Tibial nerve (tissue), 4 donors: ENCODE measurements around the gene LSM10. TPM values are rescaled to one million over a fixed set of nuclear protein-coding genes. Genes with fewer than 3 reads are reported as not detected.

Experiments used
- DNase-seq, 2 donors: peaks; one replicate each; pipeline ENCODE4 v3.0.0-alpha.2; 2019; ENCODE audit warnings: low spot score in 2 of 2
- H3K27ac ChIP-seq, 4 donors: fragments of 200-600 bp; sonication (generic) in 3 of 4; one replicate each; pipeline ENCODE4 v1.5.1; 2017 to 2019; ENCODE audit warnings: mild to moderate bottlenecking in 1 of 4
- H3K27me3 ChIP-seq, 2 donors: fragments of 200-600 bp; sonication (generic) in 1 of 2; one replicate each; pipeline versions ENCODE4 v1.5.1 to v1.6.0; 2017 to 2019
- H3K36me3 ChIP-seq, 3 donors: fragments of 200-600 bp; sonication (generic); one replicate each; pipeline ENCODE4 v1.5.1; 2018 to 2019
- H3K4me1 ChIP-seq, 4 donors: fragments of 200-600 bp; sonication (generic) in 3 of 4; one replicate each; pipeline ENCODE4 v1.5.1; 2017 to 2019
- H3K4me3 ChIP-seq, 4 donors: fragments of 200-600 bp; sonication (generic) in 3 of 4; one replicate each; pipeline ENCODE4 v1.5.1; 2017 to 2019; ENCODE audit warnings: mild to moderate bottlenecking in 1 of 4, moderate library complexity in 1 of 4
- H3K9me3 ChIP-seq, 4 donors: fragments of 200-600 bp; sonication (generic) in 3 of 4; one replicate each; pipeline ENCODE4 v1.5.1; 2017 to 2019
- EP300 ChIP-seq, 2 donors: sonication (generic); formaldehyde crosslinking; IDR thresholded peaks; one replicate each; pipeline ENCODE4 v1.6.1; 2017; ENCODE audit warnings: antibody characterized with exemption in 2 of 2, mild to moderate bottlenecking in 1 of 2
- POLR2A ChIP-seq, 2 donors: fragments of 450-650 bp; IDR thresholded peaks; one replicate each; pipeline ENCODE4 v1.6.1; 2017; ENCODE audit warnings: antibody characterized with exemption in 2 of 2, mild to moderate bottlenecking in 2 of 2, moderate library complexity in 2 of 2
- WGBS, 2 donors: methylation state at CpG; one replicate each; pipeline ENCODE4 v1.1.5; 2018; 5-methylcytosine and 5-hydroxymethylcytosine counted together
- total RNA-seq, 4 donors: library from RNA; depleted of rRNA; stranded (reverse); fragments of >200 nt; gene quantifications; one replicate each; pipeline ENCODE4 v1.1.0, GENCODE V29; 2016
- TF ChIP-seq, protein P1 (sequence below), 5 experiments: fragments of 200-600 bp in 3 of 5; fragments of 450-650 bp in 2 of 5; sonication (generic) in 3 of 5; IDR thresholded peaks; one replicate each; pipeline ENCODE4 v1.5.1; 2016 to 2019; ENCODE audit warnings: antibody characterized with exemption in 5 of 5, mild to moderate bottlenecking in 3 of 5, moderate library complexity in 2 of 5

LSM10 gene
- total RNA-seq, 4 donors from 2014 or later: 10.2 to 75.6 (median 34.7) TPM

DNA sequence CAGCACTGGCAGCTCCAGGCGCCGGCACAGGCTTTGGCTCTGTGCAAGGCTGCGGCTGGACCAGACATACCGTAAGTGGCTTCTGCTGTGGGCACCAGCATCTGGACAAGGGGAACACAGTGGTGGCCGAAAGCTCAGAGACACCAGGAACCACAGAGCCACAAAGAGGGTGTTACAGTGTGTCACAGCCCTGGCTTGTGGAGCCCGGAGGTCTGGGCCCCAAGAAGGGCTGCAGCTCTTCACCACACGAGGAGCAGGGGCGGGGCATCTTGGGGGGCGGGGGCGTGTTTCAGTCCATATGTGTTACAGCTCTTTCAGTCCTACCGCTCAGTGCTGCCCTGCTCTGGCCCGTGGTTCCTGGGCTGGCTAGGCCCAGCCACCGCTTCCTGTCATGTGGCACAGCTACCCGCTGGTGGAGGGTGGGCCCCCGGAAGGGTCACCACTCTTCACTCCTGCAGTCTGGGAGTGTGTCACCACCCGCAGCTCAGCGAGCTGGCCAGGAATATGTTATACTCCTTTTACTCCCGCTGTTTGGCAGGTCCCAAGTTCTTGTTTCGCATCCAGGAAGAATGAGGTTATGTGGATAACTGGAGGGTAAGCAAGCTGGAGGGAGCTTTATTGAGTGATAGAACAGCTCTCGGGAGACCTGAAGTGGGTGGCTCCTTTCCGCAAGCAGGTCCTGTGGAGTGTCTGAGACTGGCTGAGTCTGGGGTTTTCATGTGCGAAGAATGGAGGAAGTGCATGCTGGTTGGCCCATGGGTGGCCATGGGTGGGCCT, 3.3 kb upstream of the LSM10 start:
- WGBS, 2 donors: 72 to 74% methylated on average over 19 to 22 of the region's 22 CpGs
- H3K27ac ChIP-seq: peak overlapping the region in 2 of 4 donors; percentile 24 to 50
- TF ChIP-seq, protein P1, sequence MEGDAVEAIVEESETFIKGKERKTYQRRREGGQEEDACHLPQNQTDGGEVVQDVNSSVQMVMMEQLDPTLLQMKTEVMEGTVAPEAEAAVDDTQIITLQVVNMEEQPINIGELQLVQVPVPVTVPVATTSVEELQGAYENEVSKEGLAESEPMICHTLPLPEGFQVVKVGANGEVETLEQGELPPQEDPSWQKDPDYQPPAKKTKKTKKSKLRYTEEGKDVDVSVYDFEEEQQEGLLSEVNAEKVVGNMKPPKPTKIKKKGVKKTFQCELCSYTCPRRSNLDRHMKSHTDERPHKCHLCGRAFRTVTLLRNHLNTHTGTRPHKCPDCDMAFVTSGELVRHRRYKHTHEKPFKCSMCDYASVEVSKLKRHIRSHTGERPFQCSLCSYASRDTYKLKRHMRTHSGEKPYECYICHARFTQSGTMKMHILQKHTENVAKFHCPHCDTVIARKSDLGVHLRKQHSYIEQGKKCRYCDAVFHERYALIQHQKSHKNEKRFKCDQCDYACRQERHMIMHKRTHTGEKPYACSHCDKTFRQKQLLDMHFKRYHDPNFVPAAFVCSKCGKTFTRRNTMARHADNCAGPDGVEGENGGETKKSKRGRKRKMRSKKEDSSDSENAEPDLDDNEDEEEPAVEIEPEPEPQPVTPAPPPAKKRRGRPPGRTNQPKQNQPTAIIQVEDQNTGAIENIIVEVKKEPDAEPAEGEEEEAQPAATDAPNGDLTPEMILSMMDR (IDR thresholded peaks at IDR 0.05): no peak
- TF ChIP-seq POLR2A (IDR thresholded peaks at IDR 0.05): peak in 1 of 2 donors; percentile 12
- peaks cover 0 to 20% (median 14%) of the 10 kb centered on the region in 4 donors for H3K4me1 ChIP-seq
- H3K4me3 ChIP-seq: peak overlapping the region in 1 of 4 donors; percentile 7
- H3K9me3 ChIP-seq: no peaks in the 10 kb centered on the region
- no peaks in the 10 kb centered on the region for H3K36me3 ChIP-seq
- DNase-seq: peak; percentile 40 to 47
- H3K27me3 ChIP-seq: no peaks in the 10 kb centered on the region

DNA sequence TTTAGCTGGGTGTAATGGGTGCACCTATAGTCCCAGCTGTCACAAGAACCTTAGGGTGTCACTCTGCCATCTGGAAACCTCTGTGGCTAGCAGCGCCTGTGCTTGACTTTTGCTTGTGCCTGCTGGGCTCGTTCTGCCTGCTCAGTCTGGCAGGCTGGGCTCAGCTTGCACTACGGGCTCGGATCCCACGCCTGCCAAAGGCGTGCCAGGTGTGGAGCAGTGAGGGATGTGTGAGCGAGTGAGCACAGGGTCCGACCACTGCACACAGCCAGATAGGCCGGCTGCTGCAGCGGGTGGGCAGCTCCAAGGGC, 2.8 kb upstream of the LSM10 start:
- Histone ChIP-seq H3K4me3 (no peak overlapping the region), H3K27ac (peak overlapping the region in 2 of 4 donors; percentile 24 to 50), H3K9me3 (no peaks in the 10 kb centered on the region), H3K27me3 (no peaks in the 10 kb centered on the region), H3K36me3 (no peaks in the 10 kb centered on the region), H3K4me1 (peaks cover 0 to 24% (median 14%) of the 10 kb centered on the region in 4 donors)
- WGBS, 2 donors: 86 to 92% methylated on average over 10 of the region's 10 CpGs
- TF ChIP-seq, protein P1 (IDR thresholded peaks at IDR 0.05): no peak
- TF ChIP-seq EP300 (IDR thresholded peaks at IDR 0.05): no peak
- TF ChIP-seq POLR2A (IDR thresholded peaks at IDR 0.05): no peak
- DNase-seq: no peak

DNA sequence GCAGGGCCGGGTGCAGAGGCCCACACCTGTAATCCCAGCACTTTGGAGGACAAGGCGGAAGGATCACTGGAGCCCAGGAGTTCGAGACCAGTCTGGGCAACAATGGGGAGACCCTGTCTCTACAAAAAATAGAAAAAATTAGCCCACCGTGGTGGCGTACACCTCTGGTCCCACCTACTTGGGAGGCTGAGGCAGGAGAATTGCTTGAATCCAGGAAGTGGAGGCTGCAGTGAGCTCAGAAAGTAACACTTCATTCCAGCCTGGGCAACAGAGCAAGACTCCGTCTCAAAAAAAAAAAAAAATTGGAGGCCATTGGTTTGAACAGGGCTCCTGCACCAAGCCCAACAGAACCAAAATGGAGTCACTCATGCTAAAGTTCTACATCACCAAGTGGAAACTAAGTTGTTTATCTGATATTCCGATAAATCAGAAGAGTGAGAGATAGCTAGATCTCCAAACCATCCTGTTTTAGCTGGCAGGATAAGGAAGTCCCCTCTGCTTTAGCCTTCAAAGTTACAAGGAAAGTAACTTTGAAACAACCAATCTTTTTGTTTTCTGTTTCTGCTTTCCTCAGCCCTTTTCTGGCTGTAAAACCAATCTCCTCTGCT, 766 bp upstream of the LSM10 start:
- H3K4me3 ChIP-seq: no peak overlapping the region
- DNase-seq: no peak
- no peaks in the 10 kb centered on the region for H3K9me3 ChIP-seq
- H3K27ac ChIP-seq: peak overlapping the region in 3 of 4 donors; percentile 84 to 96 (median 95)
- WGBS, 2 donors: 91 to 93% methylated on average over 7 of the region's 7 CpGs
- peaks cover 0 to 32% (median 14%) of the 10 kb centered on the region in 4 donors for H3K4me1 ChIP-seq
- no peaks in the 10 kb centered on the region for H3K27me3 ChIP-seq
- TF ChIP-seq EP300 (IDR thresholded peaks at IDR 0.05) (no peak), POLR2A (IDR thresholded peaks at IDR 0.05) (no peak)
- TF ChIP-seq, protein P1 (IDR thresholded peaks at IDR 0.05): no peak
- peaks cover 0 to 9% (median 2%) of the 10 kb centered on the region in 3 donors for H3K36me3 ChIP-seq

DNA sequence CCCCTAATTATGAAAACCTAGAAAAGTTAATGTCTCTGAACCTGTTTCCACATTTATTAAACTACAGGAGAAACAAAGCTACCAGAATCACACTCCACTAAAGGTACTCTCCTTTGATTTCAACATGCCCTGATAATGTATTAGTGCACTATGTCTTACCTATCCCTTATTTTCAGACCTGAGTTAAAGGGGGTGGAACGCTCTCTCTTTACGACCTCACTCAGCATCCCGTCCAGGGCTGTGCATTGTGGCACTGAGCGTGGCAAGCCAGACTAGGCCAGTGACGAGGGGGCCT, 678 bp downstream of the LSM10 start:
- 3% methylated on average over 5 of the region's 5 CpGs for WGBS, 2 donors
- TF ChIP-seq, protein P1 (IDR thresholded peaks at IDR 0.05): no peak
- TF ChIP-seq EP300 (IDR thresholded peaks at IDR 0.05): no peak
- no peak for TF ChIP-seq POLR2A (IDR thresholded peaks at IDR 0.05)

DNA sequence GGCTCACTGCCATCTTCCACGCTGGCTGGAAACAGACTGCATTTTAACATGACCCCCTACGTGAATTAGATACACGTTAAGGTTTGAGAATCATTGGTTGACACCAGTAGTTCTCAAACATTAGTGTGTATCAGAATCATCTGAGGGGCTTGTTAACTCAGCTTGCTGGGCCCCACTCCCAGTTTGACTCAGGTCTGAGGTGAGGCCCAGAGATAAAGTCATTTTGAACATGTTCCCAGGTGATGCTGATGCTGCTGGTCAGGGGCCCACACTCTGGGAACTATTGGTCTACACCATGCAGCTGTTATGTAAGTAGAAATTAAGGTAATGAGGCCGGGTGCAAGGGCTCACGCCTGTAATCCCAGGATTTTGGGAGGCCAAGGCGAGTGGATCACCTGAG, 1.3 kb downstream of the LSM10 start:
- Histone ChIP-seq H3K36me3 (peaks cover 0 to 30% (median 15%) of the 10 kb centered on the region in 3 donors), H3K4me1 (peaks cover 0 to 32% (median 14%) of the 10 kb centered on the region in 4 donors), H3K27me3 (no peaks in the 10 kb centered on the region), H3K27ac (peak overlapping the region in 2 of 4 donors; percentile 92 to 95), H3K9me3 (no peaks in the 10 kb centered on the region), H3K4me3 (peak overlapping the region in 1 of 4 donors; percentile 81)
- TF ChIP-seq, protein P1 (IDR thresholded peaks at IDR 0.05): no peak
- TF ChIP-seq POLR2A (IDR thresholded peaks at IDR 0.05) (no peak), EP300 (IDR thresholded peaks at IDR 0.05) (no peak)
- DNase-seq: no peak
- WGBS, 2 donors: 75 to 86% methylated on average over 6 of the region's 6 CpGs

More for the DNA sequence above, 678 bp downstream of the LSM10 start:
- Histone ChIP-seq H3K27ac (peak overlapping the region; percentile 84 to 96 (median 94)), H3K4me3 (peak overlapping the region; percentile 62 to 89 (median 78)), H3K4me1 (peaks cover 0 to 32% (median 14%) of the 10 kb centered on the region in 4 donors), H3K36me3 (peaks cover 0 to 23% (median 10%) of the 10 kb centered on the region in 3 donors), H3K9me3 (no peaks in the 10 kb centered on the region), H3K27me3 (no peaks in the 10 kb centered on the region)
- no peak for DNase-seq
